NCI-H2196 treated with DMSO at 0.1 percent for 48 hours (cell line): ENCODE data around the gene NEK2.

Experiments
- DNase-seq: peaks from one replicate; lab custom pipeline; 2025; ENCODE audit not compliant: unreplicated experiment; lab: John Stamatoyannopoulos, UW

The NEK2 gene

GRCh38 chr1:211612786-211613107, 62.7 kb downstream of the NEK2 start:
- no peak for DNase-seq
